ENCODE data around the gene FGF4. TPM values are rescaled to one million over a fixed set of nuclear protein-coding genes. Genes with fewer than 3 reads are reported as not detected.

FGF4 gene
- total and polyA plus RNA-seq, 4 donors: not detected

DNA sequence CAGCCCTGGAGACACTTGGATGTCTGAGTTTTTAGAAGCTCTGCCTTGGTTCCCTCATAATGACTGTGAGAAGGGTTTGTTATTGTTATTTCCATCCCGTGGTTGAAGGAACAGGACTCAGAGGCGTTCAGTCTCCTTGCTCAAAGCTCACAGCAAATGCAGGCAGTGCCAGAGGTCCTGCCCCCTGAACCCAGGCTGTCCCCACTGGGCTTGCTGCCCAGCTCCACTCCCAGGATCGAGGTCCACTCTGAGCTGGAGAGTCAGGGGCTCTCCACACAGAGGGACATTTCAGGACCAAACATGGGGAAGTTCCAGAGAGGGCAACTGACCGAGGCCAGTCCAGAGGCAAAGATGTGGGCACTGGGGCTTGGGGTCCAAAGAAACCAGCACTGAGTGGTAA is 14.8 kb downstream of the FGF4 start:
- TF ChIP-seq CTCF (IDR thresholded peaks at IDR 0.05; ENCODE audit: low read depth, low read length, missing input control) (no peak), FOXA1 (IDR thresholded peaks at IDR 0.05) (no peak), YY1 (IDR thresholded peaks at IDR 0.05) (no peak), HNF4G (IDR thresholded peaks at IDR 0.05) (peak; percentile 8), SP1 (IDR thresholded peaks at IDR 0.05) (peak; percentile 61), RXRA (IDR thresholded peaks at IDR 0.05) (peak; percentile 57 to 75), RAD21 (IDR thresholded peaks at IDR 0.05) (no peak), NR2F2 (IDR thresholded peaks at IDR 0.05) (peak; percentile 82), GABPA (IDR thresholded peaks at IDR 0.05 in 1 of 2, conservative IDR thresholded peaks at IDR 0.05 in 1 of 2) (no peak), HNF4A (conservative IDR thresholded peaks at IDR 0.05) (peak; percentile 81 to 82)
- TF ChIP-seq, protein P1, sequence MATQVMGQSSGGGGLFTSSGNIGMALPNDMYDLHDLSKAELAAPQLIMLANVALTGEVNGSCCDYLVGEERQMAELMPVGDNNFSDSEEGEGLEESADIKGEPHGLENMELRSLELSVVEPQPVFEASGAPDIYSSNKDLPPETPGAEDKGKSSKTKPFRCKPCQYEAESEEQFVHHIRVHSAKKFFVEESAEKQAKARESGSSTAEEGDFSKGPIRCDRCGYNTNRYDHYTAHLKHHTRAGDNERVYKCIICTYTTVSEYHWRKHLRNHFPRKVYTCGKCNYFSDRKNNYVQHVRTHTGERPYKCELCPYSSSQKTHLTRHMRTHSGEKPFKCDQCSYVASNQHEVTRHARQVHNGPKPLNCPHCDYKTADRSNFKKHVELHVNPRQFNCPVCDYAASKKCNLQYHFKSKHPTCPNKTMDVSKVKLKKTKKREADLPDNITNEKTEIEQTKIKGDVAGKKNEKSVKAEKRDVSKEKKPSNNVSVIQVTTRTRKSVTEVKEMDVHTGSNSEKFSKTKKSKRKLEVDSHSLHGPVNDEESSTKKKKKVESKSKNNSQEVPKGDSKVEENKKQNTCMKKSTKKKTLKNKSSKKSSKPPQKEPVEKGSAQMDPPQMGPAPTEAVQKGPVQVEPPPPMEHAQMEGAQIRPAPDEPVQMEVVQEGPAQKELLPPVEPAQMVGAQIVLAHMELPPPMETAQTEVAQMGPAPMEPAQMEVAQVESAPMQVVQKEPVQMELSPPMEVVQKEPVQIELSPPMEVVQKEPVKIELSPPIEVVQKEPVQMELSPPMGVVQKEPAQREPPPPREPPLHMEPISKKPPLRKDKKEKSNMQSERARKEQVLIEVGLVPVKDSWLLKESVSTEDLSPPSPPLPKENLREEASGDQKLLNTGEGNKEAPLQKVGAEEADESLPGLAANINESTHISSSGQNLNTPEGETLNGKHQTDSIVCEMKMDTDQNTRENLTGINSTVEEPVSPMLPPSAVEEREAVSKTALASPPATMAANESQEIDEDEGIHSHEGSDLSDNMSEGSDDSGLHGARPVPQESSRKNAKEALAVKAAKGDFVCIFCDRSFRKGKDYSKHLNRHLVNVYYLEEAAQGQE (IDR thresholded peaks at IDR 0.05): peak; percentile 22
- H3K9ac ChIP-seq (ENCODE audit: low read depth in 1 of 2, low read length in 2 of 2): no peak overlapping the region
- H3K4me3 ChIP-seq (ENCODE audit: low read depth in 1 of 3, low read length in 3 of 3): no peak overlapping the region
- DNase-seq (ENCODE audit: low spot score): peak; percentile 43
- no peaks in the 10 kb centered on the region for H3K9me3 ChIP-seq (ENCODE audit: control insufficient read depth in 4 of 4, low read length in 3 of 4)
- H3K27me3 ChIP-seq (ENCODE audit: control insufficient read depth in 4 of 4, insufficient read depth in 4 of 4, low read length in 3 of 4): peaks cover 0 to 2% (median 0%) of the 10 kb centered on the region in 4 donors
- H3K4me1 ChIP-seq (ENCODE audit: control insufficient read depth in 4 of 4, insufficient read depth in 4 of 4, low read length in 3 of 4): peaks cover 0 to 9% (median 5%) of the 10 kb centered on the region in 4 donors
- WGBS: 21% methylated on average over 4 of the region's 4 CpGs
- no peaks in the 10 kb centered on the region for H3K36me3 ChIP-seq (ENCODE audit: control insufficient read depth in 4 of 4, insufficient read depth in 3 of 4, low read depth in 1 of 4, low read length in 3 of 4)
- no peak overlapping the region for H3K27ac ChIP-seq (ENCODE audit: low read depth in 1 of 2, low read length in 2 of 2)

- Histone ChIP-seq H3K27me3 (ENCODE audit: control insufficient read depth in 4 of 4, insufficient read depth in 4 of 4, low read length in 3 of 4) (peaks cover 0 to 3% (median 0%) of the 10 kb centered on the region in 4 donors), H3K9ac (ENCODE audit: low read depth in 1 of 2, low read length in 2 of 2) (no peak overlapping the region), H3K27ac (ENCODE audit: low read depth in 1 of 2, low read length in 2 of 2) (no peak overlapping the region), H3K4me1 (ENCODE audit: control insufficient read depth in 4 of 4, insufficient read depth in 4 of 4, low read length in 3 of 4) (no peaks in the 10 kb centered on the region), H3K36me3 (ENCODE audit: control insufficient read depth in 4 of 4, insufficient read depth in 3 of 4, low read depth in 1 of 4, low read length in 3 of 4) (no peaks in the 10 kb centered on the region), H3K9me3 (ENCODE audit: control insufficient read depth in 4 of 4, low read length in 3 of 4) (no peaks in the 10 kb centered on the region), H3K4me3 (ENCODE audit: low read depth in 1 of 3, low read length in 3 of 3) (no peak overlapping the region)
- TF ChIP-seq EGR1 (IDR thresholded peaks at IDR 0.05; ENCODE audit: low read depth in 2 of 2) (no peak), HNF4A (conservative IDR thresholded peaks at IDR 0.05) (no peak), YY1 (IDR thresholded peaks at IDR 0.05) (no peak), FOXA2 (IDR thresholded peaks at IDR 0.05) (no peak), HNF4G (IDR thresholded peaks at IDR 0.05) (no peak), RAD21 (IDR thresholded peaks at IDR 0.05) (no peak), RXRA (IDR thresholded peaks at IDR 0.05) (no peak), CTCF (IDR thresholded peaks at IDR 0.05; ENCODE audit: low read depth, low read length, missing input control) (no peak), GABPA (IDR thresholded peaks at IDR 0.05 in 1 of 2, conservative IDR thresholded peaks at IDR 0.05 in 1 of 2) (no peak)
- 52% methylated on average over 4 of the region's 4 CpGs for WGBS
- DNase-seq (ENCODE audit: low spot score): no peak
These were observed 22.3 kb downstream of the FGF4 start for GRCh38 chr11:69752890-69753289.
